Measurements from ENCODE around the gene SPAG16. TPM values are rescaled to one million over a fixed set of nuclear protein-coding genes. Genes with fewer than 3 reads are reported as not detected.

Gene SPAG16
- total RNA-seq, 4 donors from 2014 or later, result 25.5 to 42.7 (median 27.8) TPM

DNA sequence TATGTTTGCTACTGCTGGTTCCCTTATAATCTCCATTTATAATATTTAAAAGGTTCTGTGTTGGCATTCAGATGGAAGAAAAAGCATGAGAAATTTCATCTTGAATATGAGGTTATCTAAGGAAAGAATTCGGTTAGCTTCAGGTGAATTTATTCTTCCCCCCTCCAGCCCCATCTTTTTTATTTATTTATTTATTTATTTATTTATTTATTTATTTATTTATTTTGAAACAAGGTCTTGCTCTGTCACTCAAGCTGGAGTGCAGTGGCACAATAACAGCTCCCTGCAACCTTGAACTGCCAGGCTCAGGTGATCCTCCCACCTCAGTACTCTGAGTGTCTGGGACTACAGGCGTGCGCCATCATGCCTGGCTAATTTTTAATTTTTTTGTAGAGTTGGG lies 1031.1 kb downstream of the SPAG16 start:
- Histone ChIP-seq H3K4me1 (no peaks in the 10 kb centered on the region), H3K4me3 (no peak overlapping the region), H3K36me3 (no peaks in the 10 kb centered on the region), H3K27ac (no peak overlapping the region), H3K9me3 (no peaks in the 10 kb centered on the region), H3K27me3 (no peaks in the 10 kb centered on the region)
- WGBS, 2 donors, result 94 to 95% methylated on average over 3 of the region's 3 CpGs
- TF ChIP-seq POLR2A (IDR thresholded peaks at IDR 0.05) (no peak), EP300 (IDR thresholded peaks at IDR 0.05) (no peak)
- TF ChIP-seq, protein P1, sequence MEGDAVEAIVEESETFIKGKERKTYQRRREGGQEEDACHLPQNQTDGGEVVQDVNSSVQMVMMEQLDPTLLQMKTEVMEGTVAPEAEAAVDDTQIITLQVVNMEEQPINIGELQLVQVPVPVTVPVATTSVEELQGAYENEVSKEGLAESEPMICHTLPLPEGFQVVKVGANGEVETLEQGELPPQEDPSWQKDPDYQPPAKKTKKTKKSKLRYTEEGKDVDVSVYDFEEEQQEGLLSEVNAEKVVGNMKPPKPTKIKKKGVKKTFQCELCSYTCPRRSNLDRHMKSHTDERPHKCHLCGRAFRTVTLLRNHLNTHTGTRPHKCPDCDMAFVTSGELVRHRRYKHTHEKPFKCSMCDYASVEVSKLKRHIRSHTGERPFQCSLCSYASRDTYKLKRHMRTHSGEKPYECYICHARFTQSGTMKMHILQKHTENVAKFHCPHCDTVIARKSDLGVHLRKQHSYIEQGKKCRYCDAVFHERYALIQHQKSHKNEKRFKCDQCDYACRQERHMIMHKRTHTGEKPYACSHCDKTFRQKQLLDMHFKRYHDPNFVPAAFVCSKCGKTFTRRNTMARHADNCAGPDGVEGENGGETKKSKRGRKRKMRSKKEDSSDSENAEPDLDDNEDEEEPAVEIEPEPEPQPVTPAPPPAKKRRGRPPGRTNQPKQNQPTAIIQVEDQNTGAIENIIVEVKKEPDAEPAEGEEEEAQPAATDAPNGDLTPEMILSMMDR (IDR thresholded peaks at IDR 0.05), result no peak
- DNase-seq (ENCODE audit: low spot score in 2 of 2), result no peak

DNA sequence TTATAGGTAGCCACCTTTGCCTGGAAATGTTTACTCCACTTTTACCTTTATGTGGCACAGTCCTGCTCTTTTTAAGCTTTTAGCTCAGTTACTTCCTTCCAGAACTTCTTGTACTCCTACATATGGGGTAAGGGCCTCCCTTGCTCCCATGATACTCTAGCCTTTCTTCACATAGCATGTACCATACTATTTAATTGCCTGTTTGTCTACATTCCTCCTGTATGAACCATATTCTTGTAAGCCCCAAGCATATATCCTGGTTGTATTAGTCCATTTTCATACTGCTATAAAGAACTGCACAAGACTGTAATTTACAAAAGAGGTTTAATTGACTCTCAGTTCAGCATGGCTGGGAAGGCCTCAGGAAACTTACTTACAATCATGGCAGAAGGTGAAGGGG lies 1035.9 kb downstream of the SPAG16 start:
- no peak overlapping the region for H3K4me3 ChIP-seq
- no peak for TF ChIP-seq POLR2A (IDR thresholded peaks at IDR 0.05)
- TF ChIP-seq, protein P1 (IDR thresholded peaks at IDR 0.05), result no peak
- TF ChIP-seq EP300 (IDR thresholded peaks at IDR 0.05), result no peak
- no peaks in the 10 kb centered on the region for H3K9me3 ChIP-seq
- H3K36me3 ChIP-seq, result no peaks in the 10 kb centered on the region
- H3K27ac ChIP-seq, result no peak overlapping the region
- H3K4me1 ChIP-seq, result no peaks in the 10 kb centered on the region
- no peaks in the 10 kb centered on the region for H3K27me3 ChIP-seq
- DNase-seq (ENCODE audit: low spot score in 2 of 2), result no peak

DNA sequence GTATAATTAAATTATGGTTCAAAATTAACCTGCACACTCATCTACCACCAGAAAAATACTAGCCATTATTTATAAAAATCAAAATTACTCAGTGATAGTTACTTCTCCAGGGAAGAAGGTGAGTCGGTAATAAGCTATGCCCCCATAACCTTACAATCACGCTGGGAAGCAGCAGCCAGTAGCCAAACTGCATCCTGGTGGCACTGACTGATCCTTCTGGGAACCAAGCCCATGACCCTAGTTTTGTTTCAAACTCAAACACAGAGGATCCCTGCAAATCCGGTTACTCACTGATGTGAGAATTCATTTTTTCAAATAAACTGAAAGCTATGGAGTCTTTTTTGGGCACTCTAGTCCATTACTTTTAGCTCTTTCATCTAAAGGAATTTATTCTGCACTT lies 1038.4 kb downstream of the SPAG16 start:
- Histone ChIP-seq H3K36me3 (no peaks in the 10 kb centered on the region), H3K27ac (no peak overlapping the region), H3K27me3 (no peaks in the 10 kb centered on the region), H3K4me1 (no peaks in the 10 kb centered on the region), H3K9me3 (no peaks in the 10 kb centered on the region), H3K4me3 (no peak overlapping the region)
- DNase-seq (ENCODE audit: low spot score in 2 of 2), result no peak
- TF ChIP-seq EP300 (IDR thresholded peaks at IDR 0.05) (no peak), POLR2A (IDR thresholded peaks at IDR 0.05) (no peak)
- TF ChIP-seq, protein P1 (IDR thresholded peaks at IDR 0.05), result no peak
- 67 to 69% methylated on average over 3 of the region's 3 CpGs for WGBS, 2 donors

DNA sequence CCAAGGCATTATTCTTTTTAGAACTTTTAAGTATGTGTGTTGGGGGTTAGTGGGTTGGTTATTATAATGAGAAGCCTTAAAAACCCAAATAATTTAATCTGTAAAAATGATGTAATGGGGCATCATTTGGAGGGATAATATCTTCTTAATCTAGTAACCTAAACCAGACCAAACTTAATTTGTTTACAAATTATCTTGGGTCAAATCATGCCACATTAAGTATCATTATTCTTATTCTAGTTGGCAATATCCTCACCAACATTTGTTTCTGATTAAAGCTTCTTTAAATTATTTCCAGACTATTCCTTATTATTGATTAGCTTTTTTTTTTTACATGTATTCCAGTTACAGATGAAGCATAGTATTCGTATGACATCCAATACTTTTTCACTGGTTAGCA lies 1041.1 kb downstream of the SPAG16 start:
- Histone ChIP-seq H3K27ac (no peak overlapping the region), H3K27me3 (no peaks in the 10 kb centered on the region), H3K9me3 (no peaks in the 10 kb centered on the region), H3K36me3 (no peaks in the 10 kb centered on the region), H3K4me1 (no peaks in the 10 kb centered on the region), H3K4me3 (no peak overlapping the region)
- DNase-seq (ENCODE audit: low spot score in 2 of 2), result no peak
- no peak for TF ChIP-seq EP300 (IDR thresholded peaks at IDR 0.05)
- TF ChIP-seq, protein P1 (IDR thresholded peaks at IDR 0.05), result no peak
- no peak for TF ChIP-seq POLR2A (IDR thresholded peaks at IDR 0.05)
- WGBS, 2 donors, result 84 to 90% methylated on average over 1 of the region's 1 CpG

DNA sequence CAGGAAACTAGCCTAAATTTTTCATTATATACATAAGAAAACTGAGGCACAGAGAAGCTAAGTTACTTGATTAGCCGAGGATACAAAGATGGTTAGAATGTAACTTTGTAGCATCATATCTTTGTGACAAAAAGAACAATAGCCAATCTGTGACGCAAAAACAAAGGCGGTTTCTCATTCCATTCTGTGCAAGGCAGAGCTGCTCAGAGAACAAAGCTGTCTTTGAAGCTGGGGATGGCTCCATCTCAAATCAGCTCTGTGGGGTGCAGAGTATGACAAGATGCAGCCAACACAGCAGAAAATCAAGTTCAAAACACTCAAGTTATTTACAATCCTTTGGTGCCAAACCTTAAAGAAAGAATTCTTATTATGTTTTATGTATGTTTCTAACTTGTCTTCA lies 1044.7 kb downstream of the SPAG16 start:
- 54 to 63% methylated on average over 3 of the region's 3 CpGs for WGBS, 2 donors
- no peak overlapping the region for H3K4me3 ChIP-seq
- H3K27me3 ChIP-seq, result no peaks in the 10 kb centered on the region
- TF ChIP-seq, protein P1 (IDR thresholded peaks at IDR 0.05), result no peak
- TF ChIP-seq EP300 (IDR thresholded peaks at IDR 0.05) (peak in 1 of 2 donors; percentile 17), POLR2A (IDR thresholded peaks at IDR 0.05) (no peak)
- no peaks in the 10 kb centered on the region for H3K9me3 ChIP-seq
- no peaks in the 10 kb centered on the region for H3K36me3 ChIP-seq
- DNase-seq (ENCODE audit: low spot score in 2 of 2), result no peak
- H3K4me1 ChIP-seq, result no peaks in the 10 kb centered on the region
- peak overlapping the region in 3 of 4 donors; percentile 28 to 79 (median 74) for H3K27ac ChIP-seq

Data from tibial nerve (tissue), 4 donors.